GM19395 (cell line): Measurements from ENCODE around the gene CTSA.
"Not testable (repeated sequence)": the region's sequence is repeated elsewhere in the genome, so short reads cannot be mapped to it uniquely, and the experiment has no call there.

Source experiments
- ATAC-seq: cut with Tn5 transposase; IDR thresholded peaks from one replicate; pipeline ENCODE4 v1.9.1; 2021; ENCODE audit warnings: mild to moderate bottlenecking, moderate library complexity; ENCODE audit not compliant: unreplicated experiment

Gene CTSA

DNA sequence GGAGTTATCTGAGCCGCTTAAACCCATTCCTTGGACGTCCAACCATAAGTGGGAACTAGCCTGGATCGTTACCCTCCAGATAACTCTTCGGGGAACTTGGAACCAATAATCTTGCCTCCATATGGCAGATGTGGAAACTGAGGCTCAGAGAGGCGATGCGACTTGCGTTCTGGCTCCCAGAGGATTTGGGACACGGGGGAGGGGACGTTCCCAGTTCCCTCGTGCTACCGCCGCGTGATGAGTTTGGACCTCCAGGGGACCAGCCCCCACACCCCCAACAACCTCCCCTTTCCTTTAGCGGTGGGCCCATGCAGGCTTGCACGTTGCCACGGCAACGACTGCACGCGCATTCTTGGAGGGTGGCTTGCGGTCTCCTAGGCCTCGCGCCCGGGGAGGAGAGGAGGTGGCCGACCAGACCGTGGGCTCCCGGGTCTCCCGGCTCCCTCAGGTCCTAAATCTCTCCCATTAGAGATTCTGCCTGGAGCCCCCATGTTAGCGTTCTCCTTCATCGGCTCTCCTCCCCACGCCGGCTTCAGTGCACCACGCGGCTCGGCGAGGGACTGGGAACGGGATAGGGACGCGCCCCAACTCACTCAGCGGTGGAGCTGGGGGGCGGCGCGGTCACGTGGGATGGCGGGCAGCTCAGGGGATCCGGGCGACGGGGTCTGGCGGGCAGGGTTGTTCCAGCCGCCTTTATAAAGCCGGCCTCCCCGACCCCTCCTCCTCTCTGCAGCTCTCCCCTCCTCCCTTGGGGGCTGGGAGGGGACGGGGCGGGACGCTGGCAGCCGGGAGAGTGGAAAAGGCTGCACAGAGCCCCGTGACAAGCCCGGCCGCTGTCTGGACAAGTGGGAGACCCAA lies 20.6 kb downstream of the CTSA start, which contains the start of gene PLTP:
Gene PLTP, minus strand, starts transcription at position 670 of the 858 bp plus-strand sequence. CDS start 703 bp downstream, outside the sequence.
- ATAC-seq, result no peak

DNA sequence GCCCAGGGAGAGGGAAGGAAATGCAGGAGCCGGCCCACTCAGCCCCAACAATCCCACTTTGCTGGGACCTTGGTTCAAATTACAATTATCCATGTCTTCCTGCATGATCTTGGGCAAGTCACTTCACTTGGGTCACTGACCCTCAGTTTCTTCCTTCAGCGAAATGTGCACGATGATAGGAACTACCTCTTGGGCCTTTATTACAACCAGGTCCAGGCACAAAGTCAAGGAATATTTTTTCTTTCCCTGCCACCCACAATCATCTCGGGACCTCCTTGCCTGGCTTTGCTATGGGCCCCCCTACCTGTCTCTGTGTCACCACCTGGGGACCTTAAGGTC lies 21.2 kb downstream of the CTSA start:
- no peak for ATAC-seq

DNA sequence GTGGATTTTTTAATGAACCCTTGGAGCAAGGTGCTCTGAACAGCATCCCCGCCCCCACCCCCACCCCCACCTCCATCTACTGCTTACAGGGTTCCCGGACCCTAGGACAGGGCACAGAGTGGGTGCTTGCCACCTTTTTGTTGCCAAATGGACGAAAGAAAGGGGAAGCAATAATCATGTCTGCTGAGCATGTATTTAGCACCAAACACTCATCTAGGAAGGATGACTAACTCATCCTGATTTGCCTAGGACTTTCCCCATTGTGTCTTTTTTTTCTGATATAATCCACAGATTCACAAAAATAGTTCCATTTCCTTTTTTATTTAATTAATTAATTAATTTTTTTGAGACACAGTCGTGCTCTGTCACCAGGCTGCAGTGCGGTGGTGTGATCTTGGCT lies 22.0 kb downstream of the CTSA start:
- ATAC-seq, result no peak

DNA sequence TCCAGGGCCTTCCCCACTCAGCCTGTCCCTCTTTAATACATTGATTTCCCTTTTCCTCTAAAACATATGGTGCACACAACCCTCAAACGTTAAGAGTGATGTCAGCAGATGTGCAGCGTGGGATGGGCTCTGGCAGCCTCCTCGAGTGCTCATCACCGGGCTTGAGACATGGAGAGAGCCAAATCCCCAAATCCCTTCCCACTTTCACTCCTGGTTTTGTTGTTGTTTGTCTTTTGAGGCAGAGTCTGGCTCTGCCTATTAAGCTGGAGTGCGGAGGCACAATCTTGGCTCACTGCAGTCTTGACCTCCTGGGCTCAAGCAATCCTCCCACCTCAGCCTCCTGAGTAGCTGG lies 26.6 kb downstream of the CTSA start:
- no peak for ATAC-seq

DNA sequence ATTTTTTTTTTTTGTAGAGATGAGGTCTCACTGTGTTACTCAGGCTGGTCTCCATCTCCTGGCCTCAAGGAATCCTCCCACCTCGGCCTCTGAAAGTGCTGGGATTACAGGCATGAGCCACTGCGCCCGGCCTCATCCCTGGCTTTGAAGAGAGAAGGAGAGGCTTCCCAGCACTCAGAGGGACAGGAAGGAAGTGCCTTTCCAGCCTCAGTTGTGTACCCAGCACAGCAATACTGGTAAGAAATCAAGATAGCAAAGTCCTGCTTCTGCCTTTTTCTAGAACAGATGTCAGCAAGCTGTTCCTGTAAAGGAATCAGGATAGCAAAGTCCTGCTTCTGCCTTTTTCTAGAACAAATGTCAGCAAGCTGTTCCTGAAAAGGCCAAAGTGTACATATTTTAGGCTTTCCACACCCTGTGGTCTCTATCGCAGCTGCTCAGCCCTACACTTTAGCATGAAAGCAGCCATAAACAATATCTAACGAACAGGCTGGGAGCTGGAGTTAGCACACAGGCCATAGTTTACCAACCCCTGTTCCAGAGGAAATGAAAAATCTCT lies 27.1 kb downstream of the CTSA start:
- no peak for ATAC-seq

DNA sequence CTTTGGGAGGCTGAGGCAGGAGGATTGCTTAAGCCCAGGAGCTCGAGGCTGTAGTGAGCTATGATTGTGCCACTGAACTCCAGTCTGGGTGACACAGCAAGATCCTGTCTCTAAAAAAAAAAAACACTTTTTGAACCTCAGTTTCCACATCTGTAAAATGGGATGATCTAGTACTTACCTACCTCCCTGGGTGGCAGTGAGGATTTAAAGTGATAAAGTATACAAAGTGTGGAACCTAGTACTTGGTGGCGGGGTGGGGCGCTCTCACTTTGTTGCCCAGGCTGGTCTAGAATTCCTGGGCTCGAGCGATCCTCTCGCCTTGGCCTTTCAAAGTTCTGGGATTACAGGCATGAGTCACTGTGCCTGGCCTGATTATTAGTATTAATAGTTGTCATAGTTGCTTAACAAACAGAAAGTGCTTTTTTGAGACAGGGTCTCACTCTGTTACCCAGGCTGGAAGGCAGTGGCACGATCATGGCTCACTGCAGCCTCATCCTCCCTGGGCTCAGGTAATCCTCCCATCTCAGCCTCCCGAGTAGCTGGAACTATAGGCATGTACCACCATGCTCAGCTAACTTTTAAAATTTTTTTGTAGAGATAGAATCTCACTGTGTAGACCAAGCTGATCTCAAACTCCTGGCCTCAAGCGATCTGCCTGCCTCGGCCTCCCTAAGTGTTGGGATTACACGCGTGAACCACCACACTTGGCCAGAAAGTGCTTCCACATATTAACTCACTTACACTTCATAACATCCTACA lies 27.8 kb downstream of the CTSA start:
- ATAC-seq, result no peak

DNA sequence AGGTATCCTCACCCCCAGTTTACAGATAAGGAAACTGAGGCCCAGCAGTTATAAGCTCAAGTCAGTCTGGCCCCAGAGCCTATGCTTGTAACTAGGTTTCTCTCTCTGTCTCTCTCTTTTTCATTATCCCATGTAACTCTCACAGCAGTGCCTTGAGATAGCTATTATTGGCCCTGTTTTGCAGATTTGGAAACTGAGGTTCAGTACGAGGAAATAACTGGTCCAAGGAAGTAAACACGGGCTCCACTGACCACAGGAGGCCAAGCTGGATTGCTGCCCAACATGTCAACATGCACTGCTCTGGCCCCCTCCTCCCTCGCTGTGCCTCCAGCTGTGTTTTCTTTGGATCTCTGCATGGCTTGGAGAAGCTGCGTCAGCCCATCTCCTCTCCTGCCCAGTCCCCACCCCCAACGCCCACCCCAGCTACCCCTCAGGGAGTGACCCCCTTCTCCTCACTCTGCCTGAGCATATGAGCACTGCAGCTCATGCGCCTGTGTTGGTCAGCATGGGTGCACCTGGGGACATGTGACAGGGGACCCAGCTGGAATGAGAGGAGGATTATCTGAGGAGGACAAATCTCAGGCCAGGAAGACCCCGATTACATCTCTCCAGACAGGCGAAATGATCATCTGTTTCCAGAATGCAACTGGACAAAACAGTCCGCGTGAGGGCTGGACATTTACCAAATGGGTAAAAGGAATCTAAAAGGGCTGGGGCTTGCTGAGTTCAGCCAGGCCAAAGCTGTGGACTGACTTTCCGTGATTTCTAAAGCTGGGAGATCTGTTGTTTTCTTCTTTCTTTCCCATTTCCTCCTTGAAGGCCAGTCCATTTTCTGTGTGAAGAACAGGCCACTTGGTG lies 28.6 kb downstream of the CTSA start:
- ATAC-seq, result no peak

DNA sequence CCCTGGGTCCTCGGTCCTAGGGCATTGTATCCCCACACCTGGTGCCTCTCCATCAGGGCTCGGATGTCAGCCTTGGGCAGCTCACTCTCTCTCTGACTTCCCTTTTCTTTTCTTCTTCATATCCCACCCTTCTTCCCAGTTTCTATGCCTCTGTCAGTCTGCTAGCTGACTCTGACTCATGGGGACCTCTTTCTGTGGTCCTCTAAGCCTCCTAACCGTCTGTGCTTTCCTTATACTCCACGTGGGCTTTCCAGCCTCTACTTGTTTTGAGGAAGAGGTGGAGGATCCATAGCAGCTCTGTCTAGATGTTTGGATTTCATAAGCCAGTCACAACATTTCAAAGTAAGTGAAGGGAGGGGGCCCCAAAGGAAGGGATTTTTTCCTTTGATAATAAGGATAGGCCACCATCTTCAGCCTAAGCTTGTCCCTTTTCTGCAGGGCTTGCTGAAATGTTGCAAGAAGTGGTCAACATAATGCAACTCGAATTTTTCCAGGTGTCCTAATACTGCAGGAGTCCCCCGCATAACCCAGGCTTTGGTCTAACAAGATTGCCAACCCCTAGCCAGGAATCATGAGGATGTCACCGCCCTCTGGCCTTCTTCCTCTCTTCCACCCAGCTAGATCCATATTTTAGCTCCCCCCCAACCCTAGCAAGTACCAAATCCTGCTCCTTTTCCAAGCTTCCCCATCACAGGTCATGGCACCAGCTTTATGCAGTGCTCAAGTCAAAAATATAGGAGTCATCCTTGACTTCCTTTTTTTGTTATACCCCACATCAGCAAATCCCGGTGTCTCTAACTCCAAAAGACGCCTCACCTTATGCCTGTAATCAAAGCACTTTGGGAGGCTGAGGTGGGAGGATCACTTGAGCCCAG lies 29.6 kb downstream of the CTSA start:
- ATAC-seq, result no peak

DNA sequence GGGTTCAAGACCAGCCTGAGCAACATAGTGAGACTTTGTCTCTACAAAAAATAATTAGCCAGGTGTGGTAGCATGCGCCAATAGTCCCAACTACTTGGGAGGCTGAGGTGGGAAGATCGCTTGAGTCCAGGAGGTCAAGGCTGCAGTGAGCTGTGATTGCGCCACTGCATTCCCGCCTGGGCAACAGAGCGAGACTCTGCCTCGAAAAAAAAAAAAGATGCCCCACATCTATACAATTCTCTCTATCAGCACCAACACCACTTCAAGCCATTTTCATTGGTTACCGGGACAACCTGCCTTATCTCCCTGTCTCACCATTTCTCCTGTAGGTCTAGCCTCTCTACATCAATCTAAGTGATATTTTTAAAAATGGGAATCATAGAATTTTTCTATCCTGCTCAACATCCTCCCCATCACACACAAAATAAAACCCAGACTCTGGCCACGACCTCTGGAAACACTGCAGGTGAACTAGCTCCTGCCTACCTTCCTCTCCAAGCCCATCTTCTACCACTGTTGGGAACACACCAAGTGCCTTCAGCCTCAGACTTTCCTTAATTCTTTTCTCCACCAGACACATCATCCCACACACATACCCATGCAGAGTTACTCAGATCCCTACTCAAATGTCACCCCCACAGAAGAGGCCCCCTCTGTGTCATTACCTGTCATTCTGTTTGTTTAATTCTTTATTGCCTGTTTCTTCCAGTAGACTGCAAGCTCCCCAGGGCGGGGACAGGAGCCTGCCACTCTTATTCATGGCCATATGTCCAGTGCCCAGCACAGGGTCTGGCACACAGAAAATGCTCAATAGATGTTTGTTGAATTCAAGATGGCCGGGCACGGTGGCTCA lies 30.4 kb downstream of the CTSA start:
- no peak for ATAC-seq

DNA sequence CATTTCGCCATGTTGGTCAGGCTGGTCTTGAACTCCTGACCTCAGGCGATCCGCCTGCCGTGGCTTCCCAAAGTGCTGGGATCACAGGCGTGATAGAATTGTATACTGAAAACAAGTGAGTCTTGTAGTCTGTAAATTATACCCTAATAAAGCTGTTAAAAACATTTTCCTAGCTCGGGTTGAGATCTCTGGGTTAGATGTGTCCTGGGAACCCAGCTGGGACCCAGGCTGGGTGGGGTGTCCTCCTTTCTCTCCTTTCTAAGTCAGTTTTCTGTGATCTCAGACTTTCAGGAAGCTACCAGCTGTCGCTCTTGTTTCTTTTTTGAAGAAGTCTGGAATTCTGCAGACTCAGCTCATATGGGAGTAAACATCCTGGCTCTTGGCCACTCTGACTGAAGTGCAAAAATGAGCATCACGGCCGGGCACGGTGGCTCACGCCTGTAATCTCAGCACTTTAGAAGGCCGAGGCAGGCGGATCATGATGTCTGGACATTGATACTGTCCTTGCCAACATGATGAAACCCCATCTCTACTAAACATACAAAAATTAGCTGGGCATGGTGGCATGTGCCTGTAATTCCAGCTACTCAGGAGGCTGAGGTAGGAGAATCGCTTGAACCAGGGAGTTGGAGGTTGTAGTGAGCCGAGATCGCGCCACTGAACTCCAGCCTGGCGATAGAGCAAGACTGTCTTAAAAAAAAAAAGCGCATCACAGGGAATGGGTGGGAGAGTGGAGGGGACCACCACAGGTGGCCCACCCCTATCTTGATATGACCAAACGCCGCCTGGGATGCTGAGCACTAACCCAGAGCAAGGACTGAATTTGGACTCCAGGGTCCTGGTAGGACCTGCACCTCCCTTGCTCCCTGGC lies 33.5 kb downstream of the CTSA start:
- ATAC-seq, result no peak

DNA sequence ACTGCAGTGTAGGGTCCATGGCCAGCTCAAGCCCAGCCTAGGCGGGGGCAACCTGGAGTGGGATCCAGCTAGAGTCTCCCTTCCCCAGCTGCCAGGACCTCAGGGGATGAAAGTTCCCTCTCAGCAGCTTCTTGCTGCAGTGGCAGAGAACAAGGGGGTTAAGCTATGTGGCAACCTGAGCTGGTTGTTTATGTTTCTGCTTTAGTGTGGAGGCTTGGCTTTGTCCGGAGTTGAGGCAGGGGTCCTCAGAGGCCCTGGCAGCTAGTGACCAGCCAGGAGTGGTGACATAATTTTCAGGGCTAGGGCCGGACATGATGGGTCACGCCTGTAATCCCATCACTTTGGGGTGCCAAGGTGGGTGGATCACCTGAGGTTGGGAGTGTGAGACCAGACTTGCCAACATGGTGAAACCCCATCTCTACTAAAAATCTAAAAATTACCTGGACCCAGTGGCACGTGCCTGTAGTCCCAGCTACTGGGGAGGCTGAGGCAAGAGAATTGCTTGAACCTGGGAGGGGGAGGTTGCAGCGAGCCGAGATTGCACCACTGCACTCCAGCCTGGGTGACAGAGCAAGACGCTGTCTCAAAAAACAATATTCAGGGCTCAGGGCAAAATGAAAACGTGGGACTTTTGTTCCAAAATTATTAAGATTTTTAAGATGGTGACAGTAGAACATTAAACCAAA lies 34.8 kb downstream of the CTSA start:
- ATAC-seq, result no peak

DNA sequence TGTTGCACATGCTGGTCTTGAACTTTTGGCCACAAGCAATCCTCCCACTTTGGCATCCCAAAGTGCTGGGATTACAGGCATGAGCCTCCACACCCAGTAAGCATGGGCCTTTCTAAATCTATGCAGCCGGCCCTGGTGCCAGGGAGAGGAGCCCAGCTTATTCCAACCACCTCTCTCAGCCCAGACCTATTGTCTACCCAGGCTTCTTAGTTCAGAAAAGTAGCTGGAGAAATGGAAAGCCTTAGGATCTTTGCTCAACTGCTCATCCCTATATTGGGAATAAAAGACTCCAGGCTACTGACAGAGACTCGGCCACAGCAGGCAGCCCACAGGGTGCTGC lies 35.6 kb downstream of the CTSA start:
- ATAC-seq, result no peak

DNA sequence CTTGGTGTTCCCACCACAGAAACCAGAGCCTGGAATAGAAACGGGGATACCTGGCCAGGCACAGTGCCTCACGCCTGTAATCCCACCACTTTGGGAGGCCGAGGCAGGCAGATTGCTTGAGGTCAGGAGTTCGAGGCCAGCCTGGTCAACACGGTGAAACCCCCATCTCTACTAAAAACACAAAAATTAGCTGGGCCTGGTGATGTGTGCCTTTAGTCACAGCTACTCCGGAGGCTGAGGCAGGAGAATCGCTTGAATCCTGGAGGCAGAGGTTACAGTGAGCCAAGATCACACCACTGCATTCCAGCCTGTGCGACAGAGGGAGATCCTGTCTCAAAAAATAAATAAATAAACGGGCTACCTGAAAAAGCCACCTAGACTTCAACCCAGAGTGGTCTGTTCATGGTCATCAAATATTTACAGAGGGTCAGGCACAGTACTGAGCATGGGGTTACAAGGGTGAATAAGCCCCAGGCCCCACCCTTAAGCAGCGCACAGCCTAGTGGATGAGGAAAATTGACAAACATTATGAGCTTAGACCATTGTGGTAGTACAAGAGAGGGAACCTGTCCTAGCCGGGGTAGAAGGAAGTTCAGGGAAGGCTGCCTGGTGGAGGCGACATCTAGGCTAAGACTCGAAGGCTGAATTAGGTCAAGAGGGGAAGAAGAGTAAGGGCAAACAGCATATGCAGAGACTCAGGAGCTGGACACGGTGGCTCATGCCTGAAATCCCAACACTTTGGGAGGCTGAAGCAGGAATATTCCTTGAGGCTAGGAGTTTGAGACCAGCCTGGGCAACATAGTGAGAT lies 36.1 kb downstream of the CTSA start:
- no peak for ATAC-seq

DNA sequence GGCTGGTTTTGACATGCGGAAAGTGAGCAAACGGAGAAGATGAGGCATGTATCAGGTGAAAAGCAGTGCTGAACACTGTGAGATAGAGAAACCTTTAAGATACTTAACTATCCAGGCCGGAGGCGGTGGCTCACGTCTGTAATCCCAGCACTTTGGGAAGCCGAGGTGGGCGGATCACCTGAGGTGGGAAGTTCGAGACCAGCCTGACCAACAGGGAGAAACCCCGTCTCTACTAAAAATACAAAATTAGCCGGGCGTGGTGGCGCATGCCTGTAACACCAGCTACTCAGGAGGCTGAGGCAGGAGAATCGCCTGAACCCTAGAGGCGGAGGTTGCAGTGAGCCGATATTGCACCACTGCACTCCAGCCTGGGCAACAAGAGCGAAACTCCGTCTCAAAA lies 40.5 kb downstream of the CTSA start:
- not testable (repeated sequence) for ATAC-seq

DNA sequence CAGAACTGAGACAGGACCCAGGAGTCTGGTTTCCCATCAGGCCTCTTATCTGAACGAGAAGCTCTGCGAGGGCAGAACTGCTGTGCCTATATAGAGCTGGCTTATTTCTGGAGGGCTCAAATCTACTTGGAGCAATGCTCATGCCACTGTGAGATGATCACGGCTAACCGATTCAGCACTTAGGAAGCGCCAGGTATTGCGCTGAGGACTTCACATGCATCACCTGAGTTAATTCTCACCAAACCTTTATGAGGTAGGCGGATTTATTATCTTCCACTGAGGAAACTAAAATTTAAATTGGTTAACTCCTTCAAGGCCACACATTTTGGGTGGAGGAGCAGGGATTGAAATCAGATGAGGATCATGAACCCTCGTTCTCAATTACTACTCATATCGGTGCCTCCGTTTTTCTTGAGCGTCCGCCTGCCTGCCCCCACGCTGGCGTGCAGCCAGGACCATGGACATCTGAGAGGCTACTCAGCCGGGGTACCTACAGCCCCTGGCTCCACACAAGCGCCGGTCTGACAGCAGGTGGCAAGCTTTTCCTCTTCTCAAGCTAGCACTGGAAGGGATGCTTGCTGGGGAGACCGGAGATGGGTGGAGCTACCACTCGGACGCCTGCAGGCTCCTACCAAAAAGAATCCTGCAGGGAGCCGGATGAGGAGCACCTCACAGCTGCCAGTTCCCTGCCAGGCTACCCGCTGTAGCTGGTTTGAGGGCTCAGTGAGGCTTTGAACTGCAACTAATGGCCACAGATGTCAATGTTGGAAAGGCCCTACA lies 42.3 kb downstream of the CTSA start:
- no peak for ATAC-seq

DNA sequence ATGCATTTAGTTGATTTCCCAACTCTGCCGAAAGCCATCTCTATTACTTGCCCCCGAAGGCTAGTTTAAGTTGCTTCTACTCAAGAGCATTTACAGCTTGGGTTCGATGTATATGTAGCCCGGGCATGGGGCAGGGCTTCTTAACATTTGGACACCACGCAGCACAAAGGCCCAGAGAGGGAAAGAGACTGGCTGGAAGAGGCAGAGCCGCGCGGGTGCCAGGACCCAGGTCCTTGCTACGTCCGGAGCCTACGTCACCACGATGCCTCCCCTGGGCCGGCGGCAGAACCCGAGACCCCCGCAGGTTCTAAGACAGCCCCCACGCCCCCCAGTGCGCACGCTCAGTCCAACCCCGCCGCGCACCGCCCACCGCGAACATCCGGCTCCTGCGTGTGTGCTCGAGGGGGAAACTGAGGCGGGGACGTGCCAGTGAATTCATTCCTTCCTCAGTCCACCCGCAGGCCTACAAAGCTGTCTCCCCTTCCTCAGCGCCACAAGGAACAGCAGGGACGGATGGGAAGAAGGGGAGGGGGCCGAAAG lies 43.0 kb downstream of the CTSA start:
- ATAC-seq, result peak; percentile 23
